ENCODE data around the gene TAS1R1. TPM values are rescaled to one million over a fixed set of nuclear protein-coding genes. Genes with fewer than 3 reads are reported as not detected.

TAS1R1 gene
- polyA plus RNA-seq, 4 donors = 0.05 to 0.11 (median 0.10) TPM; not detected in 1

GRCh38 chr1:6627031-6627430 is 71.9 kb downstream of the TAS1R1 start:
- no peak for DNase-seq (ENCODE audit: low read depth in 4 of 4, low spot score in 2 of 4)

GRCh38 chr1:6627841-6628545 is 72.9 kb downstream of the TAS1R1 start:
- DNase-seq (ENCODE audit: low read depth in 4 of 4, low spot score in 2 of 4) = no peak

- no peak for DNase-seq (ENCODE audit: low read depth in 4 of 4, low spot score in 2 of 4)
These were observed 73.9 kb downstream of the TAS1R1 start for GRCh38 chr1:6628971-6629479.

Other genes starting within 250 kb of the TAS1R1 start
- 10 to 100 TPM; 27.8 to 38.4 (median 33.3) TPM for gene ACOT7, start 161.5 kb upstream of the TAS1R1 start, polyA plus RNA-seq (ENCODE audit: insufficient read length in 4 of 4)
- gene HES2, start 135.4 kb upstream of the TAS1R1 start, polyA plus RNA-seq (ENCODE audit: insufficient read length in 4 of 4) = under 1 TPM; 0.23 to 0.84 (median 0.39) TPM
- gene ESPN, start 130.5 kb upstream of the TAS1R1 start, polyA plus RNA-seq (ENCODE audit: insufficient read length in 4 of 4) = 10 to 100 TPM; 14.0 to 26.5 (median 20.6) TPM
- gene TNFRSF25, start 89.1 kb upstream of the TAS1R1 start, polyA plus RNA-seq (ENCODE audit: insufficient read length in 4 of 4) = 10 to 100 TPM in 2 of 4 donors, 1 to 10 TPM in 2; 7.0 to 25.9 (median 17.6) TPM
- 10 to 100 TPM; 10.7 to 27.3 (median 19.9) TPM for gene PLEKHG5, start 63.6 kb upstream of the TAS1R1 start, polyA plus RNA-seq (ENCODE audit: insufficient read length in 4 of 4)
- 10 to 100 TPM; 11.9 to 27.5 (median 19.9) TPM for gene NOL9, start 794 bp upstream of the TAS1R1 start, polyA plus RNA-seq (ENCODE audit: insufficient read length in 4 of 4)
- gene ZBTB48, start 24.7 kb downstream of the TAS1R1 start, polyA plus RNA-seq (ENCODE audit: insufficient read length in 4 of 4) = 10 to 100 TPM; 27.9 to 42.0 (median 35.7) TPM
- gene KLHL21, start 47.6 kb downstream of the TAS1R1 start, polyA plus RNA-seq (ENCODE audit: insufficient read length in 4 of 4) = 10 to 100 TPM; 13.3 to 19.2 (median 16.8) TPM
- 10 to 100 TPM; 21.6 to 28.3 (median 26.1) TPM for gene PHF13, start 58.4 kb downstream of the TAS1R1 start, polyA plus RNA-seq (ENCODE audit: insufficient read length in 4 of 4)
- gene THAP3, start 69.6 kb downstream of the TAS1R1 start, polyA plus RNA-seq (ENCODE audit: insufficient read length in 4 of 4) = 10 to 100 TPM; 18.6 to 29.8 (median 20.5) TPM
- gene DNAJC11, start 146.5 kb downstream of the TAS1R1 start, polyA plus RNA-seq (ENCODE audit: insufficient read length in 4 of 4) = 10 to 100 TPM; 54.0 to 77.7 (median 67.1) TPM
- 10 to 100 TPM; 76.8 to 91.3 (median 85.3) TPM for gene CAMTA1, start 230.1 kb downstream of the TAS1R1 start, polyA plus RNA-seq (ENCODE audit: insufficient read length in 4 of 4)

Data from left renal cortex interstitium (tissue), 4 donors.